Measurements from ENCODE around the gene SERINC5.

- TF ChIP-seq CTCF (conservative IDR thresholded peaks at IDR 0.05; ENCODE audit: low read depth, low read length) (no peak), RAD21 (IDR thresholded peaks at IDR 0.05; ENCODE audit: low read length) (no peak), CEBPB (IDR thresholded peaks at IDR 0.05; ENCODE audit: low read depth, low read length) (no peak), RCOR1 (IDR thresholded peaks at IDR 0.05; ENCODE audit: insufficient replicate concordance, low read length) (no peak), MAFK (IDR thresholded peaks at IDR 0.05; ENCODE audit: low read depth, low read length) (no peak), POLR2A (IDR thresholded peaks at IDR 0.05; ENCODE audit: low read depth, low read length) (no peak), USF2 (IDR thresholded peaks at IDR 0.05; ENCODE audit: low read depth, low read length) (no peak), MXI1 (IDR thresholded peaks at IDR 0.05; ENCODE audit: borderline replicate concordance, low read depth, low read length) (no peak), RFX5 (IDR thresholded peaks at IDR 0.05; ENCODE audit: low read depth, low read length) (no peak), MAZ (IDR thresholded peaks at IDR 0.05; ENCODE audit: borderline replicate concordance, low read depth, low read length) (no peak), SMC3 (IDR thresholded peaks at IDR 0.05; ENCODE audit: low read depth, low read length) (no peak), BHLHE40 (IDR thresholded peaks at IDR 0.05; ENCODE audit: low read depth, low read length) (no peak)
These were observed 102.2 kb downstream of the SERINC5 start for GRCh38 chr5:80153586-80154126.
